GM19395 (cell line): ENCODE data around the gene PPIG.
"Not testable (repeated sequence)": the region's sequence is repeated elsewhere in the genome, so short reads cannot be mapped to it uniquely, and the experiment has no call there.

Experiments
- ATAC-seq: cut with Tn5 transposase; IDR thresholded peaks from one replicate; pipeline ENCODE4 v1.9.1; 2021; ENCODE audit warnings: mild to moderate bottlenecking, moderate library complexity; ENCODE audit not compliant: unreplicated experiment

PPIG gene

GRCh38 chr2:169590804-169591203 is 6.7 kb downstream of the PPIG start:
- ATAC-seq = no peak

- not testable (repeated sequence) for ATAC-seq
Measured at GRCh38 chr2:169596546-169596945, 12.4 kb downstream of the PPIG start.

- no peak for ATAC-seq
Measured at GRCh38 chr2:169598982-169599381, 14.8 kb downstream of the PPIG start.

- ATAC-seq = no peak
Measured at GRCh38 chr2:169599568-169599967, 15.4 kb downstream of the PPIG start.

- ATAC-seq = no peak
Measured at GRCh38 chr2:169609264-169609663, 25.1 kb downstream of the PPIG start.

GRCh38 chr2:169613876-169614275 is 29.7 kb downstream of the PPIG start:
- ATAC-seq = no peak

GRCh38 chr2:169615982-169616381 is 31.8 kb downstream of the PPIG start:
- not testable (repeated sequence) for ATAC-seq

GRCh38 chr2:169619946-169620345 is 35.8 kb downstream of the PPIG start:
- ATAC-seq = no peak

DNA sequence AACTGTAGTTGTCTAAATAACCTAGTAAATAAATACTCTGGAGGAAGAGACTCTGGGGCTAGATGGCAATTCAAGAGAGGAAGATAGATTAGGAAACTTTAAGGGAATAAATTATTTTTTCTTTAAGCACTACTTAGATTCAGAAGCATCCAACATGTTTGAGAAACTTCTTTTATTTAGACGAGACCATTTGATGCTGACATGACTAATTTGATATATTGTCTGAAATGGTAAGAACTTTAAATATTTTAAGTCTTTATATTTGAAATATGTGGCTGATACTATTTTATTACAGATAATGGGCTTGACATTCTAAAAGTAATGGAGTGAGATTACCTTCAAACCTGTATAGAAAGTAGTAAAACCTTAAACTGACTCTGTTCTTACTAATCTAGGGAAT is 36.4 kb downstream of the PPIG start:
- no peak for ATAC-seq

- ATAC-seq = no peak
Measured at GRCh38 chr2:169623235-169623634, 39.1 kb downstream of the PPIG start.

DNA sequence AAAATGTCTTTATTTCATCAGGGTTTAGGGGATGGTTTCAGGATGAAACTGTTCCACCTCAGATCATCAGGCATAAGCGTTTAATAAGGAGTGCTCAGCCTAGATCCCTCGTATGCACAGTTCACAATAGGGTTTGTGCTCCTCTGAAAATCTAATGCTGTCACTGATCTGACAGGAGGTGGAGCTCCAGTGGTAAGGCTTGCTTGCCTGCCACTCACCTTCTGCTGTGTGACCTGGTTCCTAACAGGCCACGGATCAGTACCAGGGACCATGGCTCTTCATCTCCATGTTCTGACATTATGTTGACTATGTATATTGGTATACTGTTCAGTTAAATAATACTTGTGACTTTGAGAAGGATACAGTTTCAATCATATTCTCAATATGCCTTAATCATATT is 41.6 kb downstream of the PPIG start:
- no peak for ATAC-seq

DNA sequence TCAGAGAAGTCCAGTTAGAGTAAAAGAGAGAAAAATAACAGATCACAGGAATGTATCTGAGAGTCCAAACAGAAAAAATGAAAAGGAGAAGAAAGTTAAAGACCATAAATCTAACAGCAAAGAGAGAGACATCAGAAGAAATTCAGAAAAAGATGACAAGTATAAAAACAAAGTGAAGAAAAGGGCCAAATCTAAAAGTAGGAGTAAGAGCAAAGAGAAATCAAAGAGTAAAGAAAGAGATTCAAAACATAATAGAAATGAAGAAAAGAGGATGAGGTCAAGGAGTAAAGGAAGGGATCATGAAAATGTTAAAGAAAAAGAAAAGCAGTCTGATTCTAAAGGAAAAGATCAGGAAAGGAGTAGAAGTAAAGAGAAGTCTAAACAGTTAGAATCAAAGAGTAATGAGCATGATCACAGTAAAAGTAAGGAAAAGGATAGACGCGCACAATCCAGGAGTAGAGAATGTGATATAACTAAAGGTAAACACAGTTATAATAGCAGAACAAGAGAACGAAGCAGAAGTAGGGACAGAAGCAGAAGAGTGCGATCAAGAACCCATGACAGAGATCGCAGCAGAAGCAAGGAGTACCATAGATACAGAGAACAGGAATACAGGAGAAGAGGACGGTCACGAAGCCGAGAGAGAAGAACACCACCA is 52.4 kb downstream of the PPIG start:
- ATAC-seq = no peak

DNA sequence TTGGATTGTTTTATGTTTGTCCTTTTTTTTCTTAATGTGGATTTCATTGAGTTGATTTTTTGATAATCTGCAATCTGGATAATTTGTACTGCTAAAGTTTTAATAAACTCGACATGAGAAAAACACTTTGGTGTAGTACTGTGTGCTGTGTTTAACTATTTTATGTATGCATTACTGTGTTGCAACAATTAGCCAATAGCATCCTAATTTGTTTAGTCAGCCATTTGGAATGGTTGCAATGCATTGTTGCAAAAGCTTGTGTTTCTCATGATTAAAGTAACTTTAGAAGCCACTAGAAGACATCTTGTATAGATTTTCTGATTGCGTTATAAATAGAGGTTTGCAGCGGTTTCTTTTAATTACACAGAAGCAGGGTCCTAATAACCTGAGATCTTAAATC is 53.5 kb downstream of the PPIG start:
- ATAC-seq = no peak

DNA sequence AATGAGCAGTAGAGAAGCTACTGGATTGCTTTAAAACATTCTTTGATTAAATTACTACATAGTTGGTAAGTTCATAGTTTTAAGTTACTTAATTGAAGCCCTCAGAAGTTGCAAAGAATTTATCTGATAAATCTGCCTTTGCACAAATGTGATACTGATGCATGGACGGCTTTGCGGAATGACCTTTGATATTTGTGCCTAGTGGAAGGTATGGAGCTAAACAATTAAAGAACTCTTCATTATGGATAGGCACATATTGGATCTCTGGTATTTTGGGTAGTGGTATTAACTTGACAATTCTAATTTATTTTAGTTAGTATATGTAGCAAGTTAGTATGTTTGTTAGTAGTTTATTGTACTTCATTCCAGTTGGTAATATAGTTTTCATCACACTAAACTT is 56.0 kb downstream of the PPIG start:
- ATAC-seq = no peak

DNA sequence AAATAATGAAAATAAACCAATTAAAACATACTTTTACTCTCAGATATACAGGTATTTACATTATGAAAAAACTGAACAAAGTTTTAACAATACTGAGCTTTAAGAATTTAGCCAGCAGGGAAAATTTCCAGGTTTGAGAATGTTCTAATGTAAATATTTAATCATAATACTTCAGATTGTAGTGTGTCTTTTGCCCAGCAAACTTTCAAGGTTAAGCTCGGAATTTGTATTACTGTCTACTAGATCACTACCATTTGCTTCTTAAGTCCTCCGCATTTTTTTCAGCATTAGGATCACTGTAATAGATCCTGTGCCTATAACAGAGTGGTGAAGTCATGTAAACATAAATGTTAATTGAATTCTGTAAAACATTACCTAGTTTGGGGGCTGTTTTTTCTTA is 57.3 kb downstream of the PPIG start:
- ATAC-seq = no peak

- no peak for ATAC-seq
Measured at GRCh38 chr2:169644173-169644572, 60.0 kb downstream of the PPIG start.

GRCh38 chr2:169647496-169647895 is 63.3 kb downstream of the PPIG start:
- ATAC-seq = no peak

GRCh38 chr2:169649278-169649677 is 65.1 kb downstream of the PPIG start:
- no peak for ATAC-seq

- ATAC-seq = no peak
Measured at GRCh38 chr2:169653636-169654035, 69.5 kb downstream of the PPIG start.

- ATAC-seq = no peak
Measured at GRCh38 chr2:169656164-169656563, 72.0 kb downstream of the PPIG start.

- ATAC-seq = no peak
Measured at GRCh38 chr2:169658877-169659276, 74.7 kb downstream of the PPIG start.

GRCh38 chr2:169659320-169659719 is 75.2 kb downstream of the PPIG start:
- ATAC-seq = no peak

- no peak for ATAC-seq
Measured at GRCh38 chr2:169661265-169661664, 77.1 kb downstream of the PPIG start.
